Gastrocnemius medialis (tissue), 4 donors: ENCODE data around the gene CD3E. TPM values are rescaled to one million over a fixed set of nuclear protein-coding genes. Genes with fewer than 3 reads are reported as not detected.

ENCODE experiments used
- ATAC-seq, 2 donors: fragments of 150-250 bp; one replicate each; pipeline ENCODE4 v1.9.1; 2016
- DNase-seq, 2 donors: peaks; one replicate each; pipeline ENCODE4 v3.0.0-alpha.2; 2019
- H3K27ac ChIP-seq, 4 donors: fragments of 200-600 bp; sonication (generic); 1 replicate in 1 of 4; 2 replicates in 3 of 4; pipeline ENCODE4 v1.5.1; 2016 to 2018; ENCODE audit warnings: mild to moderate bottlenecking in 2 of 4, moderate library complexity in 1 of 4
- H3K27me3 ChIP-seq, 3 donors: fragments of 200-600 bp; sonication (generic) in 2 of 3; 1 replicate in 1 of 3; 2 replicates in 2 of 3; pipeline versions ENCODE4 v1.5.1 to v1.6.0; 2016 to 2019; ENCODE audit warnings: mild to moderate bottlenecking in 1 of 3, moderate library complexity in 1 of 3
- H3K36me3 ChIP-seq, 2 donors: fragments of 200-600 bp; sonication (generic) in 1 of 2; one replicate each; pipeline ENCODE4 v1.5.1; 2017 to 2018
- H3K4me1 ChIP-seq, 2 donors: fragments of 200-600 bp; sonication (generic) in 1 of 2; one replicate each; pipeline ENCODE4 v1.5.1; 2016 to 2017; ENCODE audit warnings: mild to moderate bottlenecking in 2 of 2
- H3K4me3 ChIP-seq, 4 donors: fragments of 200-600 bp; sonication (generic) in 3 of 4; 1 replicate in 1 of 4; 2 replicates in 3 of 4; pipeline ENCODE4 v1.5.1; 2016 to 2019; ENCODE audit warnings: mild to moderate bottlenecking in 2 of 4
- H3K9me3 ChIP-seq, 3 donors: fragments of 200-600 bp; sonication (generic) in 2 of 3; 1 replicate in 1 of 3; 2 replicates in 2 of 3; pipeline ENCODE4 v1.5.1; 2016 to 2019
- CTCF ChIP-seq, 5 experiments: fragments of 450-650 bp in 3 of 5; fragments of 200-600 bp in 2 of 5; sonication (generic) in 2 of 5; IDR thresholded peaks in 4 of 5; conservative IDR thresholded peaks in 1 of 5; 1 replicate in 4 of 5; 2 replicates in 1 of 5; pipeline ENCODE4 v1.5.1; 2016 to 2019; ENCODE audit warnings: antibody characterized with exemption in 5 of 5, mild to moderate bottlenecking in 3 of 5, moderate library complexity in 3 of 5
- POLR2A ChIP-seq, 2 donors: fragments of 450-650 bp; IDR thresholded peaks; one replicate each; pipeline ENCODE4 v1.6.1; 2017; ENCODE audit warnings: antibody characterized with exemption in 2 of 2, mild to moderate bottlenecking in 2 of 2, moderate library complexity in 2 of 2
- in situ Hi-C, 4 donors: fragments of 200-750 bp; cut with MboI; loops; one replicate each; pipeline versions ENCODE4 v1.15.0 to v1.8.0; 2017; ENCODE audit warnings: low sequenced_read_pairs in 4 of 4
- intact Hi-C: fragments of 100-400 bp; cut with DNase I; formaldehyde crosslinking; loops from one replicate; pipeline ENCODE4 v1.15.1; 2023; ENCODE audit warnings: low total_unique reads
- total RNA-seq, 4 donors: library from RNA; depleted of rRNA; stranded (reverse); fragments of >200 nt; gene quantifications; one replicate each; pipeline versions ENCODE4 v1.1.0 to v1.2.3, GENCODE V29; 2016

The CD3E gene
- total RNA-seq, 4 donors from 2014 or later, result 0.42 to 0.51 TPM; not detected in 2

- H3K27me3 ChIP-seq, result no peaks in the 10 kb centered on the region
- ATAC-seq, result no peak
- no peaks in the 10 kb centered on the region for H3K4me1 ChIP-seq
- no peak overlapping the region for H3K27ac ChIP-seq
- H3K9me3 ChIP-seq, result no peaks in the 10 kb centered on the region
- intact Hi-C loops (loop anchor here (10.0 kb wide), 1 partner anchor 190 kb away; no protein-coding TSS in a partner anchor), in situ Hi-C loops (loop anchor here in 1 of 4 donors (10.0 kb wide), 1 partner anchor 90 kb away; no protein-coding TSS in a partner anchor)
- H3K36me3 ChIP-seq, result no peaks in the 10 kb centered on the region
- no peak overlapping the region for H3K4me3 ChIP-seq
- no peak for TF ChIP-seq POLR2A (IDR thresholded peaks at IDR 0.05)
- TF ChIP-seq CTCF (IDR thresholded peaks at IDR 0.05 in 4 of 5, conservative IDR thresholded peaks at IDR 0.05 in 1 of 5), result no peak
- DNase-seq, result no peak
Observed at GRCh38 chr11:118295199-118295598, 9.3 kb upstream of the CD3E start.

GRCh38 chr11:118295815-118296454 is 8.6 kb upstream of the CD3E start:
- H3K36me3 ChIP-seq, result no peaks in the 10 kb centered on the region
- H3K9me3 ChIP-seq, result no peaks in the 10 kb centered on the region
- no peak for ATAC-seq
- no peak for DNase-seq
- no peak overlapping the region for H3K27ac ChIP-seq
- H3K4me3 ChIP-seq, result no peak overlapping the region
- in situ Hi-C loops (loop anchor here in 1 of 4 donors (10.0 kb wide), 1 partner anchor 91 kb away; no protein-coding TSS in a partner anchor), intact Hi-C loops (loop anchor here (10.0 kb wide), 1 partner anchor 189 kb away; no protein-coding TSS in a partner anchor)
- H3K27me3 ChIP-seq, result no peaks in the 10 kb centered on the region
- no peaks in the 10 kb centered on the region for H3K4me1 ChIP-seq
- peak in 3 of 5 experiments; percentile 18 to 45 (median 34) for TF ChIP-seq CTCF (IDR thresholded peaks at IDR 0.05 in 4 of 5, conservative IDR thresholded peaks at IDR 0.05 in 1 of 5)
- no peak for TF ChIP-seq POLR2A (IDR thresholded peaks at IDR 0.05)

- H3K36me3 ChIP-seq, result no peaks in the 10 kb centered on the region
- intact Hi-C loops, result no loop called here
- no peak for ATAC-seq
- no peaks in the 10 kb centered on the region for H3K9me3 ChIP-seq
- peaks cover 0 to 3% (median 0%) of the 10 kb centered on the region in 3 donors for H3K27me3 ChIP-seq
- no peak for DNase-seq
- no peak overlapping the region for H3K4me3 ChIP-seq
- in situ Hi-C loops, result no loop called here
- H3K4me1 ChIP-seq, result no peaks in the 10 kb centered on the region
- TF ChIP-seq CTCF (IDR thresholded peaks at IDR 0.05 in 4 of 5, conservative IDR thresholded peaks at IDR 0.05 in 1 of 5), result no peak
- no peak for TF ChIP-seq POLR2A (IDR thresholded peaks at IDR 0.05)
- no peak overlapping the region for H3K27ac ChIP-seq
Observed at GRCh38 chr11:118301600-118302195, 2.8 kb upstream of the CD3E start.

- Histone ChIP-seq H3K27me3 (peaks cover 0 to 3% (median 0%) of the 10 kb centered on the region in 3 donors), H3K36me3 (no peaks in the 10 kb centered on the region), H3K9me3 (no peaks in the 10 kb centered on the region), H3K4me3 (no peak overlapping the region), H3K27ac (no peak overlapping the region), H3K4me1 (no peaks in the 10 kb centered on the region)
- in situ Hi-C loops, result no loop called here
- ATAC-seq (no peak), DNase-seq (no peak)
- intact Hi-C loops, result no loop called here
- TF ChIP-seq CTCF (IDR thresholded peaks at IDR 0.05 in 4 of 5, conservative IDR thresholded peaks at IDR 0.05 in 1 of 5), result no peak
- no peak for TF ChIP-seq POLR2A (IDR thresholded peaks at IDR 0.05)
Observed at GRCh38 chr11:118304227-118304567, 333 bp upstream of the CD3E start.
